Panc1 (cell line): ENCODE results near the gene NHS.

ENCODE experiments used
- POLR2AphosphoS5 ChIP-seq: IDR thresholded peaks from 2 replicates; pipeline ENCODE4 v1.6.1; 2012; ENCODE audit warnings: mild to moderate bottlenecking, low read depth, low read length, moderate library complexity
- TCF7L2 ChIP-seq: IDR thresholded peaks from 2 replicates; pipeline ENCODE4 v1.6.1; 2011; ENCODE audit warnings: mild to moderate bottlenecking, low read depth, low read length, inconsistent platforms
- TF ChIP-seq, protein P1 (sequence below): fragments of 450-650 bp; IDR thresholded peaks from 2 replicates; pipeline ENCODE4 v1.5.1; 2017; ENCODE audit warnings: mild to moderate bottlenecking
- TF ChIP-seq, protein P2 (sequence below), 2 experiments: IDR thresholded peaks; 2 replicates each; pipeline ENCODE4 v1.6.1; 2011 to 2012; ENCODE audit warnings: low read depth in 2 of 2, control low read depth in 1 of 2, low read length in 1 of 2, mild to moderate bottlenecking in 1 of 2, moderate library complexity in 1 of 2; ENCODE audit not compliant: insufficient read depth in 1 of 2

DNA sequence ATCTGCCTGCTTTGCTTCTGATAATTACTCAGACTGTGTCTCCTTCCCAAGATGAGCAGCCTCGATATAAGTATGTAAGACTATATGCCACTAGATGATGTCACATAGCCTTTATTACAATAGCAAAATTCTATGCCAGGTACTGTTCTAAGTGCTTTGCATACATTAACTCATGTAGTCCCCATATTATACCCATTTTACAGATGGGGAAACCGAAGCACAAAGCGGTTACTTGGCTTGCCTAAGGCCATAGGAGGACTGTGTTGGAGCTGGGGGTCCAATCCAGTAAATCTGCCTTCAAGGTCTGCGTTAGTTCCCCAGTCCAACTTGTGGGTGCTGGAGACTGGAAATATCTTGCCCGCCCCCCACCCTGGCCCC lies 361.5 kb downstream of the NHS start:
- TF ChIP-seq, protein P1, sequence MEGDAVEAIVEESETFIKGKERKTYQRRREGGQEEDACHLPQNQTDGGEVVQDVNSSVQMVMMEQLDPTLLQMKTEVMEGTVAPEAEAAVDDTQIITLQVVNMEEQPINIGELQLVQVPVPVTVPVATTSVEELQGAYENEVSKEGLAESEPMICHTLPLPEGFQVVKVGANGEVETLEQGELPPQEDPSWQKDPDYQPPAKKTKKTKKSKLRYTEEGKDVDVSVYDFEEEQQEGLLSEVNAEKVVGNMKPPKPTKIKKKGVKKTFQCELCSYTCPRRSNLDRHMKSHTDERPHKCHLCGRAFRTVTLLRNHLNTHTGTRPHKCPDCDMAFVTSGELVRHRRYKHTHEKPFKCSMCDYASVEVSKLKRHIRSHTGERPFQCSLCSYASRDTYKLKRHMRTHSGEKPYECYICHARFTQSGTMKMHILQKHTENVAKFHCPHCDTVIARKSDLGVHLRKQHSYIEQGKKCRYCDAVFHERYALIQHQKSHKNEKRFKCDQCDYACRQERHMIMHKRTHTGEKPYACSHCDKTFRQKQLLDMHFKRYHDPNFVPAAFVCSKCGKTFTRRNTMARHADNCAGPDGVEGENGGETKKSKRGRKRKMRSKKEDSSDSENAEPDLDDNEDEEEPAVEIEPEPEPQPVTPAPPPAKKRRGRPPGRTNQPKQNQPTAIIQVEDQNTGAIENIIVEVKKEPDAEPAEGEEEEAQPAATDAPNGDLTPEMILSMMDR: no peak
- TF ChIP-seq POLR2AphosphoS5 (no peak), TCF7L2 (no peak)
- TF ChIP-seq, protein P2, sequence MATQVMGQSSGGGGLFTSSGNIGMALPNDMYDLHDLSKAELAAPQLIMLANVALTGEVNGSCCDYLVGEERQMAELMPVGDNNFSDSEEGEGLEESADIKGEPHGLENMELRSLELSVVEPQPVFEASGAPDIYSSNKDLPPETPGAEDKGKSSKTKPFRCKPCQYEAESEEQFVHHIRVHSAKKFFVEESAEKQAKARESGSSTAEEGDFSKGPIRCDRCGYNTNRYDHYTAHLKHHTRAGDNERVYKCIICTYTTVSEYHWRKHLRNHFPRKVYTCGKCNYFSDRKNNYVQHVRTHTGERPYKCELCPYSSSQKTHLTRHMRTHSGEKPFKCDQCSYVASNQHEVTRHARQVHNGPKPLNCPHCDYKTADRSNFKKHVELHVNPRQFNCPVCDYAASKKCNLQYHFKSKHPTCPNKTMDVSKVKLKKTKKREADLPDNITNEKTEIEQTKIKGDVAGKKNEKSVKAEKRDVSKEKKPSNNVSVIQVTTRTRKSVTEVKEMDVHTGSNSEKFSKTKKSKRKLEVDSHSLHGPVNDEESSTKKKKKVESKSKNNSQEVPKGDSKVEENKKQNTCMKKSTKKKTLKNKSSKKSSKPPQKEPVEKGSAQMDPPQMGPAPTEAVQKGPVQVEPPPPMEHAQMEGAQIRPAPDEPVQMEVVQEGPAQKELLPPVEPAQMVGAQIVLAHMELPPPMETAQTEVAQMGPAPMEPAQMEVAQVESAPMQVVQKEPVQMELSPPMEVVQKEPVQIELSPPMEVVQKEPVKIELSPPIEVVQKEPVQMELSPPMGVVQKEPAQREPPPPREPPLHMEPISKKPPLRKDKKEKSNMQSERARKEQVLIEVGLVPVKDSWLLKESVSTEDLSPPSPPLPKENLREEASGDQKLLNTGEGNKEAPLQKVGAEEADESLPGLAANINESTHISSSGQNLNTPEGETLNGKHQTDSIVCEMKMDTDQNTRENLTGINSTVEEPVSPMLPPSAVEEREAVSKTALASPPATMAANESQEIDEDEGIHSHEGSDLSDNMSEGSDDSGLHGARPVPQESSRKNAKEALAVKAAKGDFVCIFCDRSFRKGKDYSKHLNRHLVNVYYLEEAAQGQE (IDR thresholded peaks at IDR 0.05; ENCODE audit: insufficient read depth in 1 of 2, low read depth in 2 of 2, low read length in 1 of 2): no peak
